ENCODE results near the gene SYN1.
"Not testable (repeated sequence)": the region's sequence is repeated elsewhere in the genome, so short reads cannot be mapped to it uniquely, and the experiment has no call there.

The SYN1 gene

DNA sequence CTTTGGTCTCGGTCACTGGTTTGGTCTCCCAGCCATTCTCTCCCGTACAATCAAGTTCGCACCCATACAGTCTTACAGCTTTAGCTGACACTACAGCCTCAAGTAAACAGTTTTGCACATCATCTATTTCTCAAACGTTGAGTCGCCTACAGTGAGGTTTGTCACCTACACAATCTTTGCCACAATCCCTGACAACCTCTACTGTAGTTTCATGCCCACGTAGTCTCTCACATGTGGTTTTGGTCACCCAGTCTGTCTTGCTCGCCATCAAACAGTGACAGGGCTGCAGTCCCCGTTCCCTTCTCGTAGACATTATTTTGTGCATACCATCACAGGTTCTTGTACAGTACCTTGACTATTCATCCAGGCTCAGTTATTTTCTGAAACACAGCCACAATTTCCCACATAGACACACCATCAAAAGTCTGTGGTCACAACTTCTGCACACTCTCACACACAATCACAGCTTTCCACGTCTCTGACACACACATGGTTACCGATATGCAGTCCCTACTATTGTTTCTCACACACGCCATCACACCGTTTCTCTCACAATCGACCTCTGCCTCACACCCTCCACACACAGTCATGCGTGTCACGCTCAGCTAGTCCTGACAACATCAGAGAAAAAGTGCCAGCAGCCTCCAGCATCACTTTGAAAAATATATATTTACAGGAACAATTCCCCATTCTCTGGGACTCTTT, 15.4 kb upstream of the SYN1 start:
- no peak for DNase-seq (ENCODE audit: low read depth in 3 of 3, low spot score in 1 of 3)

DNA sequence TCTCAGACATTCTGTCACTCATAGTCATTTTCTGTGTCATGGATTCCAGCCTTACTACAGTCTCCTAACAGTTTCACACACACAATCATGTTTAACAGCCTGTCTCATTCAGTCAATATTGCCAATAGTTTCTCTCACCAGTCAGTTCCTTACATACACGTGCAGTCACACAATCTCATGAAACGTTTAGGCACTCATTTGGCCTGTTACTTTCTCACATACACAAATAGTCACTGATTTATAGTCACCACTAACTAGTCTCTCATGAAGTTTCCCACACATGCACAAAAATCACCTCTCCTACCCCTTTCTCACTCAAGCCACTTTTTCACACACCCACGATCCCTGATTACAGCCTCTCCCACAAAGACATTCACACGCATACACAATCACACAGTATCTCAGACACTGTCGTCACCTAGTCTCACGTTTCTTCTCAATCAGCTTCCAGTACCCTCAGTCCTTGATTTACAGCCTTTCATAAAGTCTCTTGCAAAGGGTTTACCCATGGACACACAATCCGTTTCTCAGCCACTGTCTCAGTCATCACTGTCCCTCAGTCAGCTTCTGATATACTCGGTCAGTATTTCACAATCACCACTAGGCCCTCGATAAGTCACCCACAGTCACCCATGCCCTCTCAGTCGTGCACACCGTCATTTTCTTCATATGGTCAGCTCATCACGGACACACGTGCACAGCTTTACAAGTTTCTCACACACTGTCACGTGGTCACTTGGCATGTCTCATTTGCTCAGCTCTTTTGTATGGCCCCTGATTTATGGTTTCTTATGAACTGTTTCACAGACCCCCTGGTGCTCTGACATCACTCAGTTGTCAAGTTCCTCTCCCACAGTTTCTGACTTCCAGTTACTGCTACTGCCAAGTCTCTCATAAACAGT, 14.3 kb upstream of the SYN1 start:
- no peak for DNase-seq (ENCODE audit: low read depth in 3 of 3, low spot score in 1 of 3)

DNA sequence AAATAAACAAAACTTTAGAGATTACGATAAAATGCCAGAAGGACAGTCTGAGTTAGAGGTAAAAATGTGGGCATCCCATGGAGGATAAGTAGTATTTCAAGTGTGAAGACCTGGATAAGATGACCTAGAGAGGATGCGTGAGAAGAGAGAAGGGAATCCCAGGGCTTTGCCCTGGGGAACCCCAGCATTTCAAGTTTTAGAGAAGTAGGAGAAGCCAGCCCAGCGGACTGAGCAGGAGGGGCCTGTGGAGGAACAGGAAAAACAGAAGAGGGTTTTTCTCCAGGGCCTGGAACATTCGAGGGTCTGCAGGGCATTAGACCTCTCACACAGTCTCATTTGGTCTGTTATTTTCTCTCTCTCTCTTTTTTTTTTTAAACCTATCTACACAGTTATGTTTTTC, 13.0 kb upstream of the SYN1 start:
- no peak for DNase-seq (ENCODE audit: low read depth in 3 of 3, low spot score in 1 of 3)

DNA sequence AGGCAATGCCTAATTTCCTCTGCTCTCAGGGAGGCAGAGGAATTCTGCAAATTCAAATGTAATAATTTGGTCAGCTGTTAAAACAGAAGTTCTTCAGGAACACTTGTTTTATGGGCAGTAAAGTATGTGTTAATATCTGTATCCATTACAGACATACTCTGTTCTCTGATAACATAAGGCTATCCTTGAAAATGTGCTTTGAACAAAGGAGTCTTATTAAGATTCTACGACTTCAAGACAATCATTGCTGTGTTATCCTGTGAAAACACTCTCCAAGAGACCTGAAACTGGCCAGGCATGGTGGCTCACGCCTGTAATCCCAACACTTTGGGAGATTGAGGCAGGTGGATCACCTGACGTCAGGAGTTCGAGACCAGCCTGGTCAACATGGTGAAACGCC, 12.0 kb upstream of the SYN1 start:
- DNase-seq (ENCODE audit: low read depth in 3 of 3, low spot score in 1 of 3) = no peak

DNA sequence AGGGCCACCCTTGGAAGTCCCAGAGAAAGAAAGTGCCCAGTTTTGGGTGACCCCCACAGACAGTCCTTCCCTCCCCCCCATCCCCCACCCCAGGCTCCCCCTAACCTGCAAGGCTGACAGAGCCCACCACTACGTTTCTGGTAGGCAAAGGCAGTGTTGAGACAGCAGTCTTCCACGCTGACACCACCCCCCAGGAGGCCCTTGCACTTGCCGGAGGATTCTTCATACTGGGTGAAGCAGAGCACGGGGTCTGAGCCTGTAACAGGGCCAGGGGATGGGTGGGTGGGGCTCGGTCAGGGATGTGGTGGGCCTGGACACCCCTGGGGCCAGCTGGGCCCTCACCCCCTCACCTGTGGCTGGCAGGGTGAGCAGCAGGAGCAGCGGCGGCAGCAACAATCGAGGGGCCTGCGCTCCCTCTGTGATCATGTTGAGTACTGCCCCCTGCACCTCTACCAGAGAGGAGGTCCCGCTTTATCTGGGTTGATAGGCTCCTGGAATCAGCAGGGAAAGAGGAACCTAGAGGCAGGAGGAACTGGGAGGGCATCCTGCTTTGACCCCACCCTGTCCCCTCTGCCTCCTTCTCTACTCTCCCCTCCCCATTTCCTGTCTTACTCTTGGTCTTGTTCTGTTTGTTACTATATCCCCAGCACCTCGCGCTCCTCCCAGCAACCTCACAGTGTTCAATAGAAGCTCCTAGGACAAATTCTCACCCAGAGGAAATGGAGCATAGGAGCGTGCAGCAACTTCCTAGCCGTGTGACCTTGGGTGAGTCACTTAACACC, 10.0 kb upstream of the SYN1 start, which contains the start of gene CFP:
Gene CFP, minus strand, starts transcription at position 512 of the 782 bp plus-strand sequence. Its CDS starts 86 bp downstream, at position 426.
- DNase-seq (ENCODE audit: low read depth in 3 of 3, low spot score in 1 of 3) = no peak

DNA sequence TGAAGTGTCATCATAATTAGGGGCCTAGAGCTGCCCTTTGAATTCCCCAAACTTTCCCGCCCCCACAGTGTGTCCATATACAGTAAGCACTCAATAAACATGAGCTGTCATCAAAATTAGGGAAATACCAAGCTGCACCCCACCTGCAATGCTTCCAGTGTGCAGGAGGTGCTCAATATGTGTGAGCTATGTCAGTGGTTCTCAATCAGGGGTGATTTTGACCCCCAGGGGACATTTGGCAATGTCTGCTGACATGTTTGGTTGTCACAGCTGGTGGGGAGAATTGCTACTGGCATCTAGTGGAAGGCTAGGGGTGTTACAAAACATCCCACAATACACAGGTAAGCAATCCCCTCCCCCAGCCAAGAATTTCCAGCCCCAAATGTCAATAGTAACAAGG, 9.3 kb upstream of the SYN1 start:
- no peak for DNase-seq (ENCODE audit: low read depth in 3 of 3, low spot score in 1 of 3)

DNA sequence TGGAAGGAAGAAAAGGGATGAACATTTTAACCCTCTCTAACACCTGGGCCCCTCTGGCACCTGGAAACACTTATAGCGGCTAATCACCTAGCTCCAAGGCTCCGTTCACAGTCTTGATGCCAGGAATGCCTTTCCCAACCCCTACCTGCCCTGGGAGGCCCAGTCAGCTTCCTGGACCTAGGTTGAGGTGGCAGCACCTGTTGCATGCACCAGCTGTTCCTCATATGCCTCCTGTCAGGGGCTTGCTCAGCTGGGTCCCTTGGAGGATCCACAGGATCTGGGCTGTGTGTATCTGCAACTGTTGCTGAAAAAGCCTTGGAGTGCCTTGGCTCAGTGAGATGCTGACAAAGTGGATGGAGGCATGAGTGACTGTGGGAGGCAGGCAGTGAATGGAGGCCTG, 5.7 kb upstream of the SYN1 start:
- no peak for DNase-seq (ENCODE audit: low read depth in 3 of 3, low spot score in 1 of 3)

DNA sequence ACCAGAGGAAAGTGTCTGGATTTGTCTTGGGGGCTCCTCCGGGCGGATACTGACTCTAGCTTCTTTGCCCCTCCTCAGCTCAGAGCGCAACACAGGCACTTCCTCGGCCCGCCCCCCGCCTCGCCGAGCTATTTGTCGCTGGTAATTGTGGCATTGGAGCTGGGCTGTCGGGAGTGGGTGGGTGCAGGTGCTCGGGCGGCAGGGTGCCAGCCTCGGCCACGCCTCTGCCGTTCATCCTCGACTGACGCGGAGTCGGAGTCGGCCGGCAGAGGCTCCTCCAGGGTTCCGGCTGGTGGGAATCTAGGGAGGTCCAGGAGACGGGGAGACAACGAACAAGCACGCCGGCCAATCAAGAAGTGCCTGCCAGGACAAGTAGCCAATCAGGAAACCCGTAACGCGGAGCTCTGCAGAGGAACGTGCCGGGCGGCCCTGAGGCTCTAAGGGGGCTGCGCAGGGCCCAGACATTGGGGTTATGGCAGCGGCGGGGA, 3.9 kb upstream of the SYN1 start:
- no peak for DNase-seq (ENCODE audit: low read depth in 3 of 3, low spot score in 1 of 3)

DNA sequence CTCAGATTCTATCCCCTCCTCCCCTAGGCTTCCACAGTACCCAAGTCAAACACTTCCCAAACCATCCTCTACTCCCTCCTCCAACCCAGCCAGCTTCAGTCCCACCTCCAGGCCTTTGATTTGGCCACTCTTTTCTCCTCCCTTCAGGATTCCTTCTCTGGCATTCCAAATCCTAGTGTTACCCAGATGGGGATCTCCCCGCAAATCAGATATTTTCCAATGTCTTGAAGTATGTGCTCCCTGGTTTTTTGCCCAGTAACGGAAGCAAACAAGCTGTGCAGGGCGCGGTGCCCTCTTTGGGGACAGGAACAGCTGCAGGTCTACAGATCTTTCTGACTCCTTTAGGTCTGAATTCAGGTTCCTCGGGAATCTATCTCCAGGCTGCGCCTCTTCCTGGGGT, 2.2 kb upstream of the SYN1 start:
- DNase-seq (ENCODE audit: low read depth in 3 of 3, low spot score in 1 of 3) = no peak

DNA sequence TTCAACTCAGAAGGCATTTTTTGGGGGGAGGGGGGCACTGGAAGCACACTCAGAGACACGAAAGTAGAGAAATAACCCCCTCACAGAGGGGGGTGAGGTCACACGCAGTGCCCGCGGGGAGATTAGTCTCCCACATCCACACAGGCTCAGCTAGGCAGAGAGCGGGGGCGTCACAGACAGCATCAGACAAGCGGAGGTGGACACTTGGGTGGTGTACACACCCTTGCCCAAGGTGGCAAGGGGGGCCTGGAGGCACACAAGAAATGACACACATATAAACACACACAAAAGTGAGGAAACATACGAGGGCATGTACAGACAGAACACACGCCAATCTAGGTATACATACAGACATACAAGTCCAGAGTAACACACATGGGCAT, 637 bp upstream of the SYN1 start:
- no peak for DNase-seq (ENCODE audit: low read depth in 3 of 3, low spot score in 1 of 3)

DNA sequence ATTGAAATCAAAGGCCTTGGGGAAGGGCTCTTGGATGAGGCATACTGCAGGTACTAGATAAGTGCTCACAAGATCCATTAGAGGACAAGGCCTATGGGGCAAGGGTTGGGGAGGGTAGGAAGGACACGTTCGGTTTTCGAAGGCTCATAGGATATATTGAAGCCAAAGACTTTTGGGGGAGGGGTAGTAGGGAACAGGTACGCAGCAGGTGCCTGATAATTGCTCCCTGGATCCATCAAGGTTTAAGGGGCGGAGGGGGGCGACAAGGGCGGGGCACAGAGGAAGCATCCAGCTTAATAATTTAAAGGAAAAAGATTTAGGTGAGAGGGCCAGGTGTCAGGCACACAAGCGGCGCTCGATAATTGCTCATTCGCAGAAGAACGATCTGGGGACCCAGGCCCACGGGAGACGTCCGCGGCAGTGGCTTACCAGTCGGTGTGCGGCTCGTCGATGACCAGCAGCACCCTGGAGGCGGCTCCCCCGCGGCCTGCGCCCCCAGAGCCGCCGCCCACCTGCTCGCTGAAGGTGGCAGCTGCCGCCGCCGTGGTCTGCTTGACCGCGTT, 653 bp downstream of the SYN1 start:
- no peak for DNase-seq (ENCODE audit: low read depth in 3 of 3, low spot score in 1 of 3)

DNA sequence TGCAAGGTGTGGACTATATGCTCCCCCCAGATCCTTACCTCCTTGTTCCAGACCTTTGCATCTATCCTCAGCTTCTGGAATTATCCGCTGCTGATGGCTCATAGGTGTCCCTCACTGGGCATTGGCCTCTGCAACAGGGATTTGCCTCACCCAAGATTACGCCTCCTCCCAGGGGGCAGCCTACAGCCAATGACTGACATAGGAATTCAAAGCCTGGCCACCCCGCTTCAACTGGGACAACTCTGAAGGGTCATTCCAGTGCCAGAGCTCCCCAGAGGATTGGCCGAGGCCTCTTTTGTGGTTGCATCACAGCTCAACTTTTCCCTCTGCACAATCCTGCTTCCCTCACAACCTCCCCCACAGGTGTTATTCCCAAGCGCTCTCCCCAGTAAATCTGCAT, 5.0 kb downstream of the SYN1 start:
- no peak for DNase-seq (ENCODE audit: low read depth in 3 of 3, low spot score in 1 of 3)

DNA sequence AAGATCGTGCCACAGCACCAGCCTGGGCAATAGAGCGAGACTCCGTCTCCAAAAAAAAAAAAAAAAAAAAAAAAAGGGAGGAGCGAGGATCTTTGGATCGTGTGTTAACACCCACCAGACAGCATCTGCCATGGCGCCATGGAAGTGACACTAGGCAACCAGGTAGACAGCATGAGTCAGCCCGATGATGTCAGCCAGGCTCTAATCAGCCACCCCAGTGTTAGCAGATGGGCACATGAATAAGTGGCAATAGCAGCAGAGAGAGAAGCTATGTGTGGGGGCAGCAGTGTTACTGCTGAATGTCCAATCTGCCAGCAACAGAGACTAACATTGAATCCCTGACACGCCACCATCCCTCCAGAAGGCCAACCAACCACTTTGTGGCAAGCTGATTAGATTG, 6.6 kb downstream of the SYN1 start:
- DNase-seq (ENCODE audit: low read depth in 3 of 3, low spot score in 1 of 3) = no peak

DNA sequence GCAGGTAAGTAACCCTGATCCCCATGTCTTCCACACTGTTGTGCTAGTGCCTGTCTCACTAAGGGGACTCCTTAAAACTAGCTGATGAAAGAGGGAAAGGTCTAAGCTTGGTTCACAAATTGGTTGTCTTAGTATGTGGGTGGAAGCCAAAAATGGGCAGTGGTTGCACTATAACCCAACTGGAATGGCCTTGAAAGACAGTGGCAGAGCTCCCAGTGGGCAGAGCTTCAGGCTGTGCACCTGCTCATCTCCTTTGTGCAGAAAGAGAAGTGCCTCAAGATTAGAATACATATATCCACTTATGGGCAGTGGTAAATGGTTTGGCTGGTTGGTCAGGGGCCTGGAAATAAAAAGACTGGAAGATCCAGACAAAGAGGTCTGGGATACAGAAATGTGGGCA, 7.2 kb downstream of the SYN1 start:
- DNase-seq (ENCODE audit: low read depth in 3 of 3, low spot score in 1 of 3) = no peak

DNA sequence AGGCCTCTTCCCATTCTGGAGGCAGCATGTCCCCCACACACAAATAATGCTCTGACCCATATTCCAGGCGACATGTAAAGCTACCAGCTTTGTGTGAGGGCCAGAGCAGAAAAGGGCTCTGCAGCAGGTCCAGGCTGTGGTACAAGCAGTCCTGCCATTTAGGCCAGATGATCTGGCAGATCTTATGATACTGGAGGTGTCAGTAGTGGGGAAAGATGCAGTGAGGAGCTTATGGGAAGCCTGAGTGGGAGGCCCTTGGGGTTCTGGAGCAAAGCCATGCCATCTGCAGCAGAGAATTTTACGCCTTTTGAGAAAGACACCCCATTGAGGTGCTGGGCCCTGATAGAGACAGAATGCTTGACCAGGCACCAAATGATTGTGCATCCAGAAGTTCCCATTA, 7.7 kb downstream of the SYN1 start:
- DNase-seq (ENCODE audit: low read depth in 3 of 3, low spot score in 1 of 3) = no peak

DNA sequence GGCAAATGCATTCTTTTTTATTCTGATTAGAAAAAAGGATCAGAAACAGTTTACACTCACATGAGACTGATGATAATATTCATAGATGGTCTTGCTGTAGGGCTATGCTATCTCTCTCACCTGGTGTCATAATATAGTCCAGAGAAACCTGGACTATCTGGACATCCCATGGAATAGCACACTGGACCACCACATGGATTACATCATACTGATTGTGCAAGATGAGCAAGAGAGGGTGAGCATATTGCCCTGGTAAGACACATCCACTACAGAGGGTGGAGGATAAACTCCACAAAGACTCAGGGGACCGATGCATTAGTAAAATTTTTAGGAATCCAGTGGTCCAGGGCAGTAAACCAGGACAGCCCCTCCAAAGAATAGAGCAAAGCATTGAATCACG, 8.2 kb downstream of the SYN1 start:
- DNase-seq (ENCODE audit: low read depth in 3 of 3, low spot score in 1 of 3) = no peak

DNA sequence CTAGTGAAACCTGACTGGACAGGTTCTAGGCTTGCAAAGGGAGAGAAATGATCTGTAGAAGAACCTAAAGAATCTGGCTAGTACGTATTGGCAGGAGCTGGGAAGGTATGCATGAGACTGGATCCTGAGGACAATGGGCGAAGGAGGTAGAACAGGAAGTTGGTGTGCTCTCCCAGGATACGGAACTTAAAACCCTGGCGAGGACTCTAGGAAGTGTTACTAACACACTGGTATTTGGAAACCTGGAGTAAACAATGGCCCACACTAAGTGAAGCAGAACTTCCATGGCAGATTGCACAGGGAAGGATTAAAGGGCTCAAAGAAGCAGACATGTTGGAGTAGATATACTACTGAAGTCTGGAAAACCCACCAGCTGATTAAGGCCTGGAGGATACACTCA, 9.1 kb downstream of the SYN1 start:
- no peak for DNase-seq (ENCODE audit: low read depth in 3 of 3, low spot score in 1 of 3)

DNA sequence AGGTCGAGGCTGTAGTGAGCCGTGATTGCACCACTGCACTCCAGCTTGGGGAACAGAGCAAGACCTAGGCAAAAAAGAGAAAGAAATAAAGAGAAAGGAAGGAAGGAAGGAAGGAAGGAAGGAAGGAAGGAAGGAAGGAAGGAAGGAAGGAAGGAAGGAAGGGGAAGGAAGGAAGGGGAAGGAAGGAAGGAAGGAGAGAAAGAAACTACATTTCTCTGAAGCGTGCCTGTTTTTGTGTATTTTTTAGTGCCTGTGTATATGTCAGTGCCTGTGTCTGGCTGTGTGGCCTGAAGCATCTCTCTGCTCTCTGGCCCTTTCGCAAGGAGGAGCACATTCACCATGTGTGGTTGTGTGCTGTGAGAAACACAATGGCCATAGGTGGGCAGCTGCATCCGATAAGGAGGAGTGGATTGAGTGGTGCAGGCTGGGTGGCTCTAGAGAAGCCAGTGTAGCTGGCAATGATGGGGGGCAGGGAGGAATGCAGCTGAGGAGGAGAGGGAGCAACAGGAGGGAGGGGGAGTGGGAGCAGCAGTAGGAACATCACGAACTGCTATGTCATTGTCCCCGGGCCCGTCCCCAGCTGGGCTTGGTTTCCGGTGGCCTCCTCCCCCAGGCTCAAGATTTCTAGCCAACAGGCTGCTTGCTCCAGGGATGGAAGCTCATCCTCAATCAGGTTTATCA, 11.4 kb downstream of the SYN1 start:
- no peak for DNase-seq (ENCODE audit: low read depth in 3 of 3, low spot score in 1 of 3)

DNA sequence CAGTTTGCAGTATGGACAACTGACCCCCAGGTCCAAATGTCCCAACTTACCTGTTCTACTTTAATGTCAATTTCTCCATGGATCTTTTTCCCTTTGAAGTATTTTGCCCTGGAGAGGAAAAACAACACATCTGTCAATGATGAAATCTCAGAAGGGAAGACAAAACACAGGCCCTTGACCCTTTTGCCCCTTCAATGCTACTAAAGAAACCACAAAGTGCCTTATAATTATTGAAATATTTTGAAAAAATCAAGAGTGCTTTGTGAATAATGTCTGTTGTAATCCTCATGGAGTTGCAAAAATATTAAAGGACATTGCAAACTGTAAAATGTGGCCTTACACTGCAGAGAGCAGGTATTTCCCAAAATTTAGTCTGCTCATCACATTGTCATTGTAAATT, 12.6 kb downstream of the SYN1 start:
- no peak for DNase-seq (ENCODE audit: low read depth in 3 of 3, low spot score in 1 of 3)

DNA sequence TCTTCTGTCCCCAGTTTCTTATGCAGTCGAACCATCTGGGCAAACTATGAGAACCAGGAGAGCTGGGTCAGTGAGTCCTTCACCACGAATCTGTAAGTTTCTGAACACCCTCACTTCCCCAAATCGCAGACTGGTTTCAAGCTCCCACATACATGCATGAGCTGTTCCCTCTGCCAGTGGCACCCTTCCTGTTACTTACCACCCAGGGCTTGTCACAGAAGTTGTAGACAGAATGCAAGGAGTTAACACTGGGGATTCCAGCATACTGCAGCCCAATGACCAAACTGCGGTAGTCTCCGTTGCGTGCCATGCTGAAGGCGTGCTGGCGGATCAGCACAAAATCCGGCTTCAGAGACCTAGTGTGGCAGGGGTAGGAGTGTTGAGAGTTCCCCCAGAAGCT, 14.6 kb downstream of the SYN1 start:
- DNase-seq (ENCODE audit: low read depth in 3 of 3, low spot score in 1 of 3) = no peak

DNA sequence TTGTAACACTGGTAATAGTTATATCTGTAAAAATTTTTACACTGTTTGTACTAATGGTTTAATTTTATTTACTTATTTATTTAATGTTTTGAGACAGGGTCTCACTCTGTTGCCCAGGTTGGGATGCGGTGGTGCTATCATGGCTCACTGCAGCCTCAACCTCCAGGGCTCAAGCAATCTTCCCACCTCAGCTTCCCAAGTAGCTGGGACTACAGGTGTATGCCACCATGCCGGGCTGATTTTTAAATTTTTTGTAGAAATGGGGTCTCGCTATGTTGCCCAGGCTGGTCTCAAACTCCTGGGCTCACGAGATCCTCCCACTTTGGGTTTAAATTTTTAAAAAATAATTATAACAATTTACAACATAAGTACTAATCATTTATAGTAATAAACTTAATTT, 16.5 kb downstream of the SYN1 start:
- DNase-seq (ENCODE audit: low read depth in 3 of 3, low spot score in 1 of 3) = not testable (repeated sequence)

Data from stimulated activated CD4-positive, alpha-beta T cell treated with anti-CD3 and anti-CD28 coated beads, TNF-alpha, amount 100 ng/mL, for 1 hour (primary cell).